ENCODE data around the gene ITSN2. TPM values are rescaled to one million over a fixed set of nuclear protein-coding genes. Genes with fewer than 3 reads are reported as not detected.

ITSN2 gene
- total RNA-seq, 1 donor from 2014 or later, result 27.4 TPM

DNA sequence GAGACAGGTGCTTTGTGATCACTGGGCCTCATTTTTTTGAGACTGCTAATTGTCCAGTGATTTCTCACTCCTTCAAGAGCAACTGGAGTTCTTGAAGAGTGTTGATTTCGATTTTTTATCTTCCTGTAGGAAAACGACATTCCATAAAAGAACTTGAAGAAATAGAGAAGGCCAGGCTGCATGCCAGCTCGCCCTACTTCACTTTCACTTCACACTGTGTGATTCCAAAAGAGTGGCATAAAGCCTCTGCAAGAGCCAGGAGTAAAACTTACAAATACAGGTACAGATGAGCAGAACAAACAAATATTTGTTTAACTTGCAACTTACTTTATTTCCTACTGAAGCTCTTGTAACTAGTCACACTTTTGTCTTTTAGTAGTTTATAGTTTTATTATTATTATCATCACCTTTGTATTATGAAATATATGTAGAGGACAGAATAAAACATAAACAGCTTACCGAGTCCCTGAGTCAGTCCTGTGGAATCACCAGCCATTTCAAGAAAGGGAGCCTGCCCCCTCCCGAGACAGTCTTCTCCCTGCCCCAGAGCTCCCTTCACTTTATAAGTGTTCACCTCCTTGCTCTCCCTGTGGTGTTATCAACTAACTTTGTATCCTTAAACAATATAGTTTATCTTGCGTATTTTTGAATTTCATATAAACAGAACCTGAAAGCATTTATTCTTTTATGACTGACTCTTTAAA lies 176.8 kb downstream of the ITSN2 start:
- DNase-seq (ENCODE audit: low read depth), result no peak

DNA sequence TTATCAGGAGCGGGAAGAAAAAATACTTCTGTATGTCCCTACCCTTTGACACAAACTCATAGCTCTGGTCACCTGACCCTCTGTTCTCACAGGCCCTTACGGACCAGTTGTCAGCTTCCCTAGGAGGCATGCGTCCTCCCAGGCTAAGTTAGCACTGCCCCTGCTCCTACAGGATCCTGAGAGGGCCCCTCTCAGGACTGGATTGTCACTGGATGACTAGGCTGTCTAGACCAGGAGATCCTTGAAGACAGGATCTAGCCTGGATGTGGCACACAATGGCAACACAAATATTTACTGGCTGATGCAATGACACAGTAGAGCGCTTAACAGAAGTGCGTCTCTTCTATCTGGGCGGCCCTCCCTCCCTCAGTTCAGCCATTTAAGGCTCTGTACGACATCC lies 177.8 kb downstream of the ITSN2 start:
- no peak for DNase-seq (ENCODE audit: low read depth)

DNA sequence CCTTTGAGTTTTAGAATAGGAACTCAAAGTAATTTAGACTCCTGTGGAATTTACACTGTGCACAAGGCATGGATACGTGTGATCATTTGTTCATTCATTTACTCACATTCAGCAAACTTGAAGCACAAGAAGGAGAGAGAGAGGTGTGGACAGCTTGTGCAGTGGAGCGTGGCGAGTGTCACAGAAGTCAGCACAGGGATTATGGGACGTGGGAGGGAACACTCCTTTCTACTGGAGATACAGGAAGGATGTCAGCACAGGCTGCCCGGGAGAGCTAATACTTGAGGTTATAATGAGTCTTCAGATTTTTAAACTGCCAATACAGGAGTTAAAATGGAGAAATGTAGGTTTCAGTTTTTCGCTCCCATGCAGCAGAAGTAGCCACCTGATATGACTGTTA lies 178.5 kb downstream of the ITSN2 start:
- no peak for DNase-seq (ENCODE audit: low read depth)

DNA sequence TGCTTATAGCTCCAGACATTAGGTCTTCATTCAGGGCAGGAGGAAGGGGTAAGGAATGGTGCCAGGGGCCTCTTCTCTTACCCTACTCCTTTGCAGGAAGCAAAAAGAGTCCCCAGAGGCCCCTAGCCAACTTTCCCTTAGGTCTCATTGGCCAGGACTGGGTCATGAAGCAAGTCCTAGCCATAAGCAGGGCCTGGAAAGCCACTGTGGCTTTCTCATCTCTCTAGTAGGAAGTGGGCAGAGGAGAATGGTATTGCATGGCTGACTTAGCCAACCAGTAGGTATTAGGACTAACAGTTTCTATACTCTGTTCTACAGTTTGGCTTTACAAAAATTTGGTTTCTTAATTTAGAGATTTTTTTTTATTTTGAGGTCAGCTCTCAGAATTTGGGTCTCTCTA lies 180.7 kb downstream of the ITSN2 start:
- DNase-seq (ENCODE audit: low read depth), result no peak

DNA sequence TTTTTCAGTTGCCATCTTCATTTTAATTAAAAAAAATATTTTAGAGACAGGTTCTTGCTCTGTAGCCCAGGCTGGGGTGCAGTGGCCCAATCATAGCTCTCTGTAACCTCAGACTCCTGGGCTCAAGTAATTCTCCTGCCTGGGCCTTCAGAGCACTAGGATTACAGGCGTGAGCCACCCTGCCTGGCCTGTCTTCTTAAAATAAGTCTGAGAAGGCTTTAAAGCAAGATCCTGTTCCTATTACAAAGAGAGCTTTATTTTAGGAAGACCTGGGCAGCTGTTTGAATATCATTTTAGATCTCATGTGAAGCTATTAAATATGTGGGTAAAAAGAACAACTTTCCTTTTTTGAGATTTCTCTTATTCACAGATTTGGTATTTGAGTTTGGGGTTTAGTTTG lies 184.0 kb downstream of the ITSN2 start:
- DNase-seq (ENCODE audit: low read depth), result peak; percentile 44

DNA sequence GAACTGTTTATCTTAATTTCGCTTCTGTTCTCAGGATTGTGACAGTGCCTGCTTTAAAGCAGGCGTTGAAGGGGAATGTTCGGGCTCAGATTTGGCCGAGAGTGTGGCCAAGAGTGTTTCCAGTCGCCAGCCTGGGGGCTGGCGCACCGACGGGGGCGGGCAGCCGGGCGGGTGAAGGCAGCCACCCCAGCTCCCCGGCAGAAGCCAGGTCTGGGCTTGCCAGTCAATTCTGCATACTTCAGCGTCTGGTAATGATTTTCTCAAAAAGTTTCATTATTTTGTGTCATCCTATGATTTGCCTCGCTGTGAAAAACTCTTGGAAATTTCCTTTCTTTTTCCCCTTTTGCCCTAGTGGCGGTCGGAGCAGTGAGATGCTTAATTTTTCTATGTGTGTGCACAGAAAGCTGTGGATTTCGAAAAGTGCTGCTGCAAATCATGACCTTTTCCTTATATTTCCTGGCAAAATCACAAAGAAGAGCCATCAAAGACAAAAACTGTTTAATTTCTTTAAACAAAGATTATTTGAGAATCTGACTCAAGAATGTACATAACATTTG lies 184.6 kb downstream of the ITSN2 start:
- no peak for DNase-seq (ENCODE audit: low read depth)

DNA sequence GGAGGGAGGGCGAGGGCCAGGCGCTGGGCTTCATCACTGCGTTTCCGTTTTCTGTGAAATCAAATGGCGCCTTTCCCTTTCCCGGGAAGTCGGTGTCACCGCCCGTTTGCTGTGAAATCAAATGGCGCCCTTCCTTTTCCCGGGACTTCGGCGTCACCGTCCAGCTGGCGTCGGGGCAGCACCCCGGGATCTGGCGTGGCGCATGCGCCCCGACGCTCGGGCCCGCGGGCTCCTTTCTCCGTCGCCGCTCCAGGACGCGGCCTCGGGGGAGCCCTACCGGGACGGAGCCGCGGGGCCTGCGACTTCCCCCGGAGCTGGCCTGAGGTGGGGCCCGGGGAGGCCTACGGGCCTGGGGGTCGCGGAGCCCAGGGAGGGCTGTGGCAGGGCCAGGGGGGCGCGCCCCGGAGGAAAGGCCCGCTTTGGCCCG lies 185.5 kb downstream of the ITSN2 start, which contains the start of gene FAM228A:
TSS of gene FAM228A (plus strand) at position 203 of the 427 bp plus-strand sequence. CDS start 428 bp downstream, outside the sequence.
- no peak for DNase-seq (ENCODE audit: low read depth)

DNA sequence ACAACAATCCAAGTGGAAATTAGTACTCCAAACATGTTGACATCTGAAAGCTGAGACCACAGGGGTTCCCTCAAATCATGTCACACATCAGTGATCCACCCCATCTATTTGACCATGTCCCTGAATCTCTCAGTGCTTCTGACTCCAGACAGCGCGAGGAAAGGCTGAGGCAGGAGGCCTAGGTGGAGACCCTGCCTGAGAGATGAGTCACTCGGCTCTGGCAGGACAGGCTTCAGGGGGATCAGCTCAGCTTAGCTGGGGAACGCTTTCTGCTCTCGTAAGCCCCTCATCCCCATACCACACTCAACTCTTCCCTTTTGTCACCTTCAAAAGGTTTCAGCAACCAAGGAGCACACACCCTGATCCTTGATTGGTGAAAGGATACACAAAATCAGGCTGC lies 191.3 kb downstream of the ITSN2 start:
- no peak for DNase-seq (ENCODE audit: low read depth)

DNA sequence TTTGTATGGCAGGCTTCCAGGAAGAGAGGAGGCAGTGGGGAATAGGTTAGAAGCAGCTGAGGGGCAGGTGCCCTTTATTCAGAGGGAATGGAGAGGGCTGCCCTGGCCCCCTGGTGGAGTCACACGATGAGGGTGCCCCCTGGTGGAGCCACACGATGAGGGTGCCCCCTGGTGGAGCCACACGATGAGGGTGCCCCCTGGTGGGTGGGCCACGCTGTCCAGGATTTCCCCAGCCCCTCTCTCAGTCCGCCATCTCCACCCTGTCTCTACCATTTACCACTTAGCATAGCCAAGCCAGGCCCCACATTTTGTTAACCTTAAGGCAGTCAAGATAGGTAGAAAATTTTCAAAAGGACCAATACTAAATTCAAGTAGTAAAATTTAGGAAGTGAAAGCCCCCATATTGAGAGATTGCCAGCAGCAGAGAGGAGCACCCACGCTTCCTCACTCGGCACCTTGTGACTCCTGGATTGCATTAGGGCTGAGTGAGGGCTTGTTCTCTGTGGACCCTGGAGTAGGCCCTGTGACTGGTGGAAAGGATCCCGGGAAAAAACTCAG lies 195.8 kb downstream of the ITSN2 start:
- no peak for DNase-seq (ENCODE audit: low read depth)

DNA sequence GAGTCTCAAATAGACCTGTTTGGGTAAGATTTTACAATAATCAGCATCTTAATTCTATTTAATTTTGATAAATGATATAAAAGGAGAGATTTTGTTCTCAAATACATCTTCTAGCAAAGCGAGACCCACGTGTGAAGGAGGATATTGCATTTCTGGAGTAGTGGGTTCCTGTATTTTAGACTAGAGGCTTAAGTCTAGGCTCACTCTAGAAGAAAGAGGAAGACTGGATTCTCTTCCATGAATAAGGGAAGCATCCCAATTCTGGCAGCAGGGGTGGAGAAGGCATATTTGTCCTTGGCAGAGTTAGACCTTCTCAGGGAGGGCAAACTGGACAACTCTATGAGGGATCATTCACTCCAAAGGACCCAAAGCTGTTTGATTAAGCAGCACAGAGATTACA lies 196.7 kb downstream of the ITSN2 start:
- no peak for DNase-seq (ENCODE audit: low read depth)

DNA sequence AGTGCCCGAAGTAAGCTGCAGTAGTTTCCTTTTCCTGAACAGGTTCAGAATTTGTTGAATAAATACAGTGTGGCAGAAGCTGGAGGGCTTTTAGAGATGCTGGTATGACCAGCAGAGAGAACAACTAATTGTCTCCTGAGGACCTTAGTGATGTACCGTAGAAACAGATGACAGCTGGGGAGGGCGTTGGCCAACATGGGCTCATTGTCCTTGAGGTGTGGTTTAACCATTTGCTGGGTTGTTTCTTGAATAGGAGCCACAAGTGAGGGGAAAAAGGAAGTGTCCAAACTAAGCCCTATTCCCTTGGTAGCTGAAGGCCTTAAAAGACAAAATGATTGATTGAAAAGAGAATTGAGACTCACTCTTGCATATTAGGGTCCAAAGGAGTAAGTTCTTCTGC lies 197.2 kb downstream of the ITSN2 start:
- peak; percentile 55 for DNase-seq (ENCODE audit: low read depth)

DNA sequence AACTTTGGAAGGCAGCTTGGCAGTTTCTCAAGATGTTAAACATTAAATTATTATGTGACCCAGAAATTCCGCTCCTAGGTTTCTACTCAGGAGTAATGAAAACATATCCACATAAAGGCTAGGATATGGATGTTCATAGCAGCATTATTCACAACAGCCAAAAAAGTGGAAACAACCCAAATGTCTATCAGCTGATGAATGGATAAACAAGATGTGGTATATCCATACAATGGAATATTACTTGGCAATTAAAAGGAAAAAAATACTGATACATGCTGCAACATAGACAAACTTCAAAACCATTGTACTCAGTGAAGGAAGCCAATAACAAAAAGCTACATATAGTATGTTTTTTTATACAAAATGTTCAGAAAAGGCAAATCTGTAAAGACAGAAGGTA lies 197.8 kb downstream of the ITSN2 start:
- DNase-seq (ENCODE audit: low read depth), result no peak

DNA sequence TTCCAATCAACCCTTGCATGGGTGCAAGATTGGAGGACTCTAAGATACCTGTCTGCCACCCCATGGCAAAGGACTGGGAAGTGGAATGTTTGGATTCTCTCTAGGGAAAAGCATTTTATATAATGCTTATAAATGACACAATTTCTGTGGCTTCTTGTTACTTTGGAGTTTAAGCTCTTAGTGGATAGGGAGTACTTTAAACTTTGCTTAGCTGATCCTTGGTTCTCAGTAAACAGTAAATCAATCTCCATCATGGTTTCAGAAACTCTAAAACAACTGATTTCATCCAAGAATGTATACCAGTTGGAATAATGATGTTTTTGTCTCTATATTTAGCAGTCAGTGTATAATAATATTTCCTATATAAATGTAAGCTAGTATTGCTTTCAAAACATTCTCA lies 199.6 kb downstream of the ITSN2 start:
- DNase-seq (ENCODE audit: low read depth), result no peak

DNA sequence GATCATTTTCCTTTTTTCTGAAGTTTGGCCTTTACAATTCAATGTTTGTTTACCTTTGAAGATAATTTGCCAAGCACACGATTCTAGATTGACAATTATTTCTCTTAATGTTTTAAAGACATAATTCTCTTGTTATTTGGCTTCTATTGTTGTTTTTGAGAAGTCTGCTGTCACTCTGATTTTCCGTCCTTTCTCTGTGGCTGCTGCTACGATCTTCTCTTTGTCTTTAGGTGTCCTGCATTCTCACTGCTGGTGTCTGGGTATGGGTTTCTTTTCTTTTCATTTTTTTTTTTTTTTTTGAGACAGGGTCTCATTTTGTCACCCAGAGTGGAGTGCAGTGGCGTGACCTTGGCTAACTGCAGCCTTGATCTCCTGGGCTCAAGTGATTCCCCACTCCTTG lies 200.6 kb downstream of the ITSN2 start:
- DNase-seq (ENCODE audit: low read depth), result no peak

DNA sequence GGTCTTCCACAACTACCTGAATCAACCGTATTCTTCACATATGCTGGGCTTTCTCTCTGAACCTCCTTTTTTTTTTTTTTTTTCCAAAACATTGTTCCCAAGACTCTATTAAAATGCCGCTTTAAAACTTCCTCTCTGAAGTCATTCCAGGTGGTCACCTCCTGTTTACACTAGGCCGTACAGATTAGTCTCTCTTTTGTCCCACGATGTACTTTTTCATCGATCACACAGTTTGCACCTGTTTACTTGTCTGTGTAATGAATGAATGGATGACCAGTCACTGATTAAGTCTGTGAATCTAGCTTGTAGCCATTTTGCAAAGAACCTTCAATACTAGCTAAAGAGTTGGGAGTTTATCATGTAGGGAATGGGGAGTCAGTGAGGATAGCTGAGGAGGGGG lies 202.2 kb downstream of the ITSN2 start:
- no peak for DNase-seq (ENCODE audit: low read depth)

DNA sequence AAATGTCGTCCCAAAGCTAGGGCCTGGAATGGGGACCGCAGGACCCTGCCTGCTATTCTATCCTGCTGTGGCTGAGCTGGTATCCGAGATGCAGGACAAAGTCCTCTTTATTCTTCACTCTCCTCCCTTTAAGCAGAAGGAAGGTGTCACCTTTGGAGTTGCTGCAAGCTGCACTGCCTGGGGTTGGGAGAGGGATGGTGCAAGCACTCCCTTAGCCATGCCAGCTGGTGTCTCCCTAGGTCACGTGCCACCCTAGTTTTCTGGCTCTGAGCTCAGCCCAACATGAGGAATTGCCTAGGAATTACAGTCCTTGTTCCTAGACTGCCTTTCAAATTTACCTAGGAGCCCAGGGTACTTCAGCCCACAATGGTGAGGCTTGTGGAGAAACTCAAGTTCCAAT lies 206.9 kb downstream of the ITSN2 start:
- DNase-seq (ENCODE audit: low read depth), result no peak

Other genes starting within 250 kb of the ITSN2 start
- 1.1 and 2.1 TPM in 2 replicates for gene PFN4, start 237.2 kb downstream of the ITSN2 start, total RNA-seq
- gene FAM228B, start 237.1 kb downstream of the ITSN2 start, total RNA-seq, result 5.9 and 6.2 TPM in 2 replicates
- gene FAM228A, start 185.5 kb downstream of the ITSN2 start, total RNA-seq, result not detected in 2 replicates
- 49.2 and 83.3 TPM in 2 replicates for gene NCOA1, start 130.7 kb upstream of the ITSN2 start, total RNA-seq

Data from myocyte (in vitro differentiated cells).